HepG2 (cell line): Measurements from ENCODE around the gene PCIF1. TPM values are rescaled to one million over a fixed set of nuclear protein-coding genes. Genes with fewer than 3 reads are reported as not detected.
A peak's percentile ranks its signal among the peaks of the same experiment; 100 is the strongest.

Source experiments
- ARNT2 ChIP-seq: sonication (generic); formaldehyde crosslinking; IDR thresholded peaks from 2 replicates; pipeline ENCODE4 v1.8.0; 2022; ENCODE audit warnings: mild to moderate bottlenecking, low read depth, missing genetic modification reagents, moderate library complexity
- FIP1L1 ChIP-seq: fragments of 200-400 bp; formaldehyde crosslinking; IDR thresholded peaks from 2 replicates; pipeline ENCODE4 v1.6.1; 2018; ENCODE audit warnings: low read depth, mild to moderate bottlenecking, low read length, moderate library complexity, borderline replicate concordance; ENCODE audit not compliant: insufficient read depth
- GABPB1 ChIP-seq: IDR thresholded peaks from 2 replicates; pipeline ENCODE4 v1.6.1; 2016; ENCODE audit warnings: mild to moderate bottlenecking, missing genetic modification reagents, moderate library complexity, missing compliant biosample characterization
- GZF1 ChIP-seq: sonication (generic); formaldehyde crosslinking; IDR thresholded peaks from 2 replicates; pipeline ENCODE4 v1.5.1; 2020; ENCODE audit warnings: mild to moderate bottlenecking, missing genetic modification reagents
- HDAC1 ChIP-seq: sonication (generic); formaldehyde crosslinking; IDR thresholded peaks from 2 replicates; pipeline ENCODE4 v1.5.1; 2020; ENCODE audit warnings: mild to moderate bottlenecking, missing genetic modification reagents
- HDAC2 ChIP-seq: sonication (generic); formaldehyde crosslinking; IDR thresholded peaks from 2 replicates; pipeline ENCODE4 v1.4.0; 2020; ENCODE audit warnings: missing genetic modification reagents
- MEIS1 ChIP-seq: sonication (generic); formaldehyde crosslinking; IDR thresholded peaks from 2 replicates; pipeline ENCODE4 v1.9.0; 2021; ENCODE audit warnings: mild to moderate bottlenecking, missing genetic modification reagents, moderate library complexity, borderline replicate concordance
- NAIF1 ChIP-seq: sonication (generic); formaldehyde crosslinking; IDR thresholded peaks from 2 replicates; pipeline ENCODE4 v1.5.0; 2020; ENCODE audit warnings: mild to moderate bottlenecking, missing genetic modification reagents, borderline replicate concordance
- NFIB ChIP-seq: sonication (generic); formaldehyde crosslinking; IDR thresholded peaks from 2 replicates; pipeline ENCODE4 v1.9.0; 2021; ENCODE audit warnings: missing genetic modification reagents, mild to moderate bottlenecking, borderline replicate concordance
- POLR2AphosphoS2 ChIP-seq: IDR thresholded peaks from 2 replicates; pipeline ENCODE4 v1.6.1; 2011; ENCODE audit warnings: low read depth, low read length, improper control_type of control experiment
- RELA ChIP-seq: sonication (generic); formaldehyde crosslinking; IDR thresholded peaks from 2 replicates; pipeline ENCODE4 v1.4.0; 2020; ENCODE audit warnings: missing genetic modification reagents
- SALL2 ChIP-seq: sonication (generic); formaldehyde crosslinking; IDR thresholded peaks from 2 replicates; pipeline ENCODE4 v1.8.1; 2023; ENCODE audit warnings: mild to moderate bottlenecking, missing genetic modification reagents, inconsistent platforms
- SIX1 ChIP-seq: sonication (generic); formaldehyde crosslinking; IDR thresholded peaks from 2 replicates; pipeline ENCODE4 v1.4.0; 2020; ENCODE audit warnings: missing genetic modification reagents, borderline replicate concordance
- THYN1 ChIP-seq: sonication (generic); formaldehyde crosslinking; IDR thresholded peaks from 2 replicates; pipeline ENCODE4 v1.8.1; 2023; ENCODE audit warnings: low read depth, mild to moderate bottlenecking, moderate library complexity, missing genetic modification reagents, borderline replicate concordance
- ZIK1 ChIP-seq: sonication (generic); formaldehyde crosslinking; IDR thresholded peaks from 2 replicates; pipeline ENCODE4 v1.5.0; 2020; ENCODE audit warnings: mild to moderate bottlenecking, low read depth, missing genetic modification reagents, borderline replicate concordance
- ZNF256 ChIP-seq: sonication (generic); formaldehyde crosslinking; conservative IDR thresholded peaks from 2 replicates; pipeline ENCODE4 v1.4.0; 2020; ENCODE audit warnings: missing genetic modification reagents
- ZNF446 ChIP-seq: sonication (generic); formaldehyde crosslinking; IDR thresholded peaks from 2 replicates; pipeline ENCODE4 v1.5.0; 2020; ENCODE audit warnings: mild to moderate bottlenecking, missing genetic modification reagents
- ZNF609 ChIP-seq: sonication (generic); formaldehyde crosslinking; IDR thresholded peaks from 2 replicates; pipeline ENCODE4 v1.4.0; 2020; ENCODE audit warnings: mild to moderate bottlenecking, missing genetic modification reagents, borderline replicate concordance
- ZNF7 ChIP-seq: IDR thresholded peaks from 2 replicates; pipeline ENCODE4 v1.6.1; 2016; ENCODE audit warnings: missing biosample characterization, missing genetic modification reagents
- ZNF883 ChIP-seq: sonication (generic); formaldehyde crosslinking; IDR thresholded peaks from 2 replicates; pipeline ENCODE4 v1.5.1; 2020; ENCODE audit warnings: mild to moderate bottlenecking, missing genetic modification reagents; ENCODE audit errors: not compliant biosample characterization
- ZSCAN31 ChIP-seq: sonication (generic); formaldehyde crosslinking; IDR thresholded peaks from 2 replicates; pipeline ENCODE4 v1.5.0; 2020; ENCODE audit warnings: low read depth, mild to moderate bottlenecking, missing genetic modification reagents
- polyA plus RNA-seq, 8 experiments: library from polyadenylated mRNA; depleted of rRNA in 3 of 8; stranded (reverse) in 7 of 8; unstranded in 1 of 8; fragments of >200 nt; fragmentation: Illumina TruSeq in 4 of 8; extraction: Trizol in 4 of 8; gene quantifications; 2 replicates each; pipeline versions ENCODE4 v1.2.1 to v1.2.3, GENCODE V29; 2011 to 2016; ENCODE audit warnings: low read depth in 4 of 8, missing spikeins in 1 of 8, mixed read lengths in 1 of 8; ENCODE audit not compliant: insufficient read depth in 1 of 8
- total RNA-seq, 5 experiments: library from RNA; depleted of rRNA; stranded (reverse); fragments of >200 nt; fragmentation: Illumina TruSeq; extraction: Trizol; gene quantifications; 2 replicates each; pipeline ENCODE4 v1.2.3, GENCODE V29; 2016; ENCODE audit warnings: low read depth in 1 of 5
- TF ChIP-seq, protein P1 (sequence below): sonication (generic); formaldehyde crosslinking; IDR thresholded peaks from 2 replicates; pipeline ENCODE4 v1.4.0; 2020; ENCODE audit warnings: missing genetic modification reagents

PCIF1 gene
- total and polyA plus RNA-seq, 2 of the 13 experiments (the other 11 are each of a cell fraction or from before 2014, with no cell fraction given), result 20.9 to 24.4 TPM

DNA sequence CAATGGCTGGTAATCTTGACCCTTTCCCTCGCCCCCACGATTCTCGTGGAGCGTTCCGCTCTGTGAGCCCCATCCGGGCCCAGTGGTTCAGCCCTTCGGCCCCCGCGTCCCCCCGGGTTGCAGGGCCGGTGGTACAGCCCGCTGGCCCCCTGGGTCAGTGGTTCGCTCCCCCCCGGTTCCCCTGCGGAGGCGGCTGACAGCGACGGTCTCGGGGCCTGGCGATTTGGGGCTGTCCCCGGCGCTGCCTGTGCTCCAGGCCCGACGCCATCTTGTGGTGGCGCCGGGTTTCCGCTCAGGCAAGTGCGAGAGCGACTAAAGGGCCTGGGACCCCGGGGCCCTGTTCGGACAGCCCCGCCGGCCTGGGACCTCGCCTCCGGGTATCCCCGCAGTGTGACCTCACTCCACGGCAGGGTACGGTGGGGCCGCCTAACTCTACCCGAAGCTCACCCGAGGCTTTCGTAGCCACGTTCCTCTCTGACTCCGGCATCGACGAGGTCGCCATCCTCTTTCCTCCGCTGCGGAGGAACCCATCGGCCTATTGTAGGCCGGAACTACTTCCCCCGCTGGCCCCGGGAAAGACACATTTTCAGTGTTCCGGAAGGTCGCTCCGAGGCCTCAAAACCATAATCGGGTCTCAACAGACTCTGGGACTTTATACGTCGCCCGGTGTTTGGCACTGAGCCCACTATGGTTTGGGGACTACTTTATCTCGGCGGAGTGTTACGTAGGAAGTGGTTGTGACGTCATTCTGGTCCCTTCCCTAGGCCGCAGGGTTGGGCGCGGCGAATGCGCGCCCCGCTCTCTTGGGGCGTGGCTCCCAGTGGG, 37.4 kb downstream of the PCIF1 start, which contains the start of gene ZNF335 (continued):
- TF ChIP-seq THYN1 (CRISPR knock-in tag) (no peak), ZNF883 (CRISPR knock-in tag) (no peak), GABPB1 (CRISPR knock-in tag) (peak; percentile 92), ZSCAN31 (peak; percentile 81), MEIS1 (peak; percentile 85; the same call in 1 of the 2 replicates), HDAC2 (CRISPR knock-in tag) (no peak; the same call in none of the 2 replicates), NFIB (CRISPR knock-in tag) (no peak), ZNF256 (no peak), ZNF446 (CRISPR knock-in tag) (no peak), ZNF609 (no peak; the same call in 1 of the 2 replicates), GZF1 (no peak; the same call in 1 of the 2 replicates), SIX1 (CRISPR knock-in tag) (peak; percentile 51; the same call in 1 of the 2 replicates), ARNT2 (CRISPR knock-in tag) (0 out of 2 replicates have a peak, but pooled peaks have one; percentile 8), POLR2AphosphoS2 (0 out of 2 replicates have a peak, but pooled peaks have one; percentile 57), ZIK1 (CRISPR knock-in tag) (peak; percentile 95), FIP1L1 (peak; percentile 90), ZNF7 (CRISPR knock-in tag) (0 out of 2 replicates have a peak, but pooled peaks have one; percentile 6), SALL2 (CRISPR knock-in tag) (peak; percentile 63; the same call in 1 of the 2 replicates), RELA (CRISPR knock-in tag) (0 out of 2 replicates have a peak, but pooled peaks have one; percentile 26), HDAC1 (CRISPR knock-in tag) (no peak; the same call in none of the 2 replicates), NAIF1 (CRISPR knock-in tag) (peak; percentile 93; the same call in 1 of the 2 replicates)
- TF ChIP-seq, protein P1, sequence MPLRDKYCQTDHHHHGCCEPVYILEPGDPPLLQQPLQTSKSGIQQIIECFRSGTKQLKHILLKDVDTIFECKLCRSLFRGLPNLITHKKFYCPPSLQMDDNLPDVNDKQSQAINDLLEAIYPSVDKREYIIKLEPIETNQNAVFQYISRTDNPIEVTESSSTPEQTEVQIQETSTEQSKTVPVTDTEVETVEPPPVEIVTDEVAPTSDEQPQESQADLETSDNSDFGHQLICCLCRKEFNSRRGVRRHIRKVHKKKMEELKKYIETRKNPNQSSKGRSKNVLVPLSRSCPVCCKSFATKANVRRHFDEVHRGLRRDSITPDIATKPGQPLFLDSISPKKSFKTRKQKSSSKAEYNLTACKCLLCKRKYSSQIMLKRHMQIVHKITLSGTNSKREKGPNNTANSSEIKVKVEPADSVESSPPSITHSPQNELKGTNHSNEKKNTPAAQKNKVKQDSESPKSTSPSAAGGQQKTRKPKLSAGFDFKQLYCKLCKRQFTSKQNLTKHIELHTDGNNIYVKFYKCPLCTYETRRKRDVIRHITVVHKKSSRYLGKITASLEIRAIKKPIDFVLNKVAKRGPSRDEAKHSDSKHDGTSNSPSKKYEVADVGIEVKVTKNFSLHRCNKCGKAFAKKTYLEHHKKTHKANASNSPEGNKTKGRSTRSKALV (CRISPR knock-in tag), result peak; percentile 85
